B cell (primary cell): ENCODE measurements around the gene LRP6. TPM values are rescaled to one million over a fixed set of nuclear protein-coding genes. Genes with fewer than 3 reads are reported as not detected.

Experiments
- ATAC-seq: fragments of 200-7000 bp; cut with Tn5 transposase; one replicate; pipeline ENCODE4 v1.10.0; 2021; ENCODE audit warnings: low read depth, mild to moderate bottlenecking, moderate number of reproducible peaks, moderate library complexity
- CTCF ChIA-PET: fragments of 350-600 bp; sonication (Branson Sonifier 250); formaldehyde crosslinking; loops from one replicate; lab custom pipeline; 2021; ENCODE audit warnings: antibody characterized with exemption, inconsistent platforms; lab: Charles Lee
- POLR2A ChIA-PET: fragments of 350-600 bp; sonication (Branson Sonifier 250); formaldehyde crosslinking; loops from one replicate; lab custom pipeline; 2021; ENCODE audit warnings: antibody characterized with exemption; lab: Charles Lee
- DNase-seq: peaks from one replicate; pipeline ENCODE4 v3.0.0; 2013
- H2AFZ ChIP-seq: 2 replicates; pipeline ENCODE4 v1.6.1; 2012; ENCODE audit warnings: mild to moderate bottlenecking, low read depth, low read length; ENCODE audit not compliant: insufficient read depth, poor library complexity, severe bottlenecking
- H3K27ac ChIP-seq, 2 donors: 1 replicate in 1 of 2; 2 replicates in 1 of 2; pipeline ENCODE4 v1.5.1; 2012 to 2013; ENCODE audit warnings: low read length in 2 of 2, mild to moderate bottlenecking in 2 of 2, moderate library complexity in 1 of 2
- H3K27me3 ChIP-seq, 4 experiments: fragments of 200-600 bp in 1 of 4; sonication (generic) in 1 of 4; replicated peaks in 1 of 4; 1 replicate in 2 of 4; 2 replicates in 2 of 4; pipeline versions ENCODE4 v1.6.1 to v1.7.0; 2013 to 2016; ENCODE audit warnings: low read length in 3 of 4, mild to moderate bottlenecking in 2 of 4, mixed read lengths in 1 of 4, moderate library complexity in 1 of 4; ENCODE audit not compliant: insufficient read depth in 4 of 4, control insufficient read depth in 3 of 4; ENCODE audit errors: control extremely low read depth in 1 of 4
- H3K36me3 ChIP-seq, 2 experiments: replicated peaks in 1 of 2; 1 replicate in 1 of 2; 2 replicates in 1 of 2; pipeline versions ENCODE4 v1.6.1 to v1.7.1; 2013; ENCODE audit warnings: low read length in 1 of 2; ENCODE audit not compliant: insufficient read depth in 2 of 2, control insufficient read depth in 1 of 2; ENCODE audit errors: control extremely low read depth in 1 of 2, extremely low read depth in 1 of 2
- H3K4me1 ChIP-seq, 2 donors: fragments of 200-600 bp in 1 of 2; sonication (generic) in 1 of 2; 1 replicate in 1 of 2; 2 replicates in 1 of 2; pipeline versions ENCODE4 v1.5.1 to v1.6.1; 2013 to 2017; ENCODE audit warnings: low read length in 2 of 2; ENCODE audit not compliant: control insufficient read depth in 2 of 2, insufficient read depth in 2 of 2
- H3K4me2 ChIP-seq: replicated peaks from 2 replicates; pipeline ENCODE3; 2012; ENCODE audit warnings: mild to moderate bottlenecking, low read depth, low read length; ENCODE audit not compliant: poor library complexity, severe bottlenecking
- H3K4me3 ChIP-seq, 5 experiments: fragments of 200-600 bp in 1 of 5; sonication (generic) in 1 of 5; 1 replicate in 3 of 5; 2 replicates in 2 of 5; pipeline versions ENCODE4 v1.5.1 to v1.7.0; 2011 to 2016; ENCODE audit warnings: low read length in 4 of 5, mild to moderate bottlenecking in 4 of 5, low read depth in 2 of 5, control low read depth in 1 of 5, moderate library complexity in 1 of 5; ENCODE audit not compliant: insufficient read depth in 1 of 5; ENCODE audit errors: control extremely low read depth in 1 of 5, extremely low read depth in 1 of 5
- H3K79me2 ChIP-seq: fragments of 200-600 bp; sonication (generic); one replicate; pipeline ENCODE4 v1.6.0; 2016; ENCODE audit warnings: low read length; ENCODE audit not compliant: control insufficient read depth, insufficient read depth
- H3K9ac ChIP-seq: fragments of 200-600 bp; sonication (generic); 2 replicates; pipeline ENCODE4 v1.6.1; 2017; ENCODE audit warnings: mild to moderate bottlenecking, low read length, moderate library complexity
- H3K9me3 ChIP-seq, 3 donors: one replicate each; pipeline versions ENCODE4 v1.6.1 to v1.7.1; 2013; ENCODE audit warnings: low read length in 2 of 3; ENCODE audit not compliant: control insufficient read depth in 2 of 3, insufficient read depth in 1 of 3; ENCODE audit errors: control extremely low read depth in 1 of 3
- H4K20me1 ChIP-seq: 2 replicates; pipeline ENCODE4 v1.6.0; 2012; ENCODE audit warnings: mild to moderate bottlenecking, low read length; ENCODE audit not compliant: insufficient read depth, control insufficient read depth, poor library complexity, severe bottlenecking
- H3K27ac Mint-ChIP-seq: one replicate; pipeline ENCODE4 v1.8.0; 2021; ENCODE audit warnings: mixed read lengths
- H3K27me3 Mint-ChIP-seq: one replicate; pipeline ENCODE4 v1.8.0; 2021; ENCODE audit warnings: mixed read lengths
- H3K4me1 Mint-ChIP-seq: one replicate; pipeline ENCODE4 v1.8.0; 2021; ENCODE audit warnings: mixed read lengths
- H3K4me3 Mint-ChIP-seq: one replicate; pipeline ENCODE4 v1.8.0; 2021; ENCODE audit warnings: mixed read lengths
- H3K9me3 Mint-ChIP-seq: one replicate; pipeline ENCODE4 v1.8.0; 2022; ENCODE audit warnings: mixed read lengths; ENCODE audit not compliant: insufficient read depth
- EZH2 ChIP-seq: IDR thresholded peaks from 2 replicates; pipeline ENCODE4 v1.6.1; 2012; ENCODE audit warnings: borderline replicate concordance, low read depth, mild to moderate bottlenecking, moderate library complexity, low read length; ENCODE audit not compliant: insufficient read depth, poor library complexity, severe bottlenecking
- WGBS: methylation state at CpG from one replicate; pipeline ENCODE4 v1.1.5; 2013; ENCODE audit warnings: missing lambda C conversion rate; ENCODE audit not compliant: insufficient coverage; 5-methylcytosine and 5-hydroxymethylcytosine counted together
- intact Hi-C: fragments of 100-400 bp; cut with micrococcal nuclease; formaldehyde crosslinking; loops from one replicate; pipeline ENCODE4 v1.10.0; 2022
- polyA plus RNA-seq: library from polyadenylated mRNA; depleted of rRNA; stranded (reverse); fragments of >200 nt; gene quantifications from 2 replicates; pipeline ENCODE4 v1.2.3, GENCODE V29; 2012
- total RNA-seq, 2 donors: library from RNA; stranded (reverse); fragments of 120-200 nt in 1 of 2; gene quantifications; 1 replicate in 1 of 2; 2 replicates in 1 of 2; pipeline versions ENCODE4 v1.2.3 to v1.2.4, GENCODE V29; 2013 to 2022
- TF ChIP-seq, protein P1 (sequence below): fragments of 200-600 bp; IDR thresholded peaks from one replicate; pipeline ENCODE4 v1.8.0; 2022; ENCODE audit warnings: antibody characterized with exemption, mild to moderate bottlenecking

The LRP6 gene
- total and polyA plus RNA-seq, 2 donors (not counting 1 experiment from before 2014, with no cell fraction given) = 0.34 to 2.8 TPM

DNA sequence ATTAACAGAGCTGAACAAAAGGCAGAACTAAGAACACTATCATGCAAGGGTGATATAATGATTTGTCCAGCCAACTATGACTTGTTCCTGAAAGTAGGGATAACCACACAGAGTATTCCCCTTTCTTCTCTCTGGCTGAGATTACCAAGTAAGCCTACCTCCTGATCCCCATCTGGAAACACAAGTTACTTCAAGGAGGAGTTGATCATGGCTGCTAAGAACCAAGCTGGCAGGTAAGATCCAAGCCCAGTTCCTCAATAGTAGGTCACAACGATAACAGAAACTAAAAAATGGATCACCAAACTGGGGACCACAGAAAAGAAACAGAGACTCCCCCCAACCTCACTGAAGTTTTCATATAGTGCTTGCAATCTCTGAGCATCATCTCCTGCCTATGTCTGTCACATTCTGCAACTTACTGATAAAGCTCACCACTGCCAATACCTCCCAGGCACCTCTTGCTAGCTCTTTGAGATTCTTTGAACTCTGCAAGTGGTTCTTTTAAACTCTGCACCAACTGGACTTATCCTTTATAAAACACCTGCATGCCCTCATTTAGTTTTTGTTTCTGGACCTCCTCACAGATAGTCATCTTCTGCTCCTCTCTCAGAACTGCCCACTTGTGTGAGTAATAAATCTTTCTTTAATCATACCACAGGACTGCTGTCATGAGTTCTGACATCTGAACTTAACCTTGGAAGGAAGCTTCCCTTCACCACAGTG lies 76.6 kb downstream of the LRP6 start:
- H3K27ac Mint-ChIP-seq = no peak overlapping the region

GRCh38 chr12:12185414-12185813 lies 81.4 kb downstream of the LRP6 start:
- Mint-ChIP-seq H3K27me3 (peaks cover 10% of the 10 kb centered on the region), H3K9me3 (no peaks in the 10 kb centered on the region), H3K4me3 (no peak overlapping the region), H3K27ac (no peak overlapping the region), H3K4me1 (no peaks in the 10 kb centered on the region)
- TF ChIP-seq, protein P1, sequence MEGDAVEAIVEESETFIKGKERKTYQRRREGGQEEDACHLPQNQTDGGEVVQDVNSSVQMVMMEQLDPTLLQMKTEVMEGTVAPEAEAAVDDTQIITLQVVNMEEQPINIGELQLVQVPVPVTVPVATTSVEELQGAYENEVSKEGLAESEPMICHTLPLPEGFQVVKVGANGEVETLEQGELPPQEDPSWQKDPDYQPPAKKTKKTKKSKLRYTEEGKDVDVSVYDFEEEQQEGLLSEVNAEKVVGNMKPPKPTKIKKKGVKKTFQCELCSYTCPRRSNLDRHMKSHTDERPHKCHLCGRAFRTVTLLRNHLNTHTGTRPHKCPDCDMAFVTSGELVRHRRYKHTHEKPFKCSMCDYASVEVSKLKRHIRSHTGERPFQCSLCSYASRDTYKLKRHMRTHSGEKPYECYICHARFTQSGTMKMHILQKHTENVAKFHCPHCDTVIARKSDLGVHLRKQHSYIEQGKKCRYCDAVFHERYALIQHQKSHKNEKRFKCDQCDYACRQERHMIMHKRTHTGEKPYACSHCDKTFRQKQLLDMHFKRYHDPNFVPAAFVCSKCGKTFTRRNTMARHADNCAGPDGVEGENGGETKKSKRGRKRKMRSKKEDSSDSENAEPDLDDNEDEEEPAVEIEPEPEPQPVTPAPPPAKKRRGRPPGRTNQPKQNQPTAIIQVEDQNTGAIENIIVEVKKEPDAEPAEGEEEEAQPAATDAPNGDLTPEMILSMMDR = no peak
- no peak for TF ChIP-seq EZH2
- H2AFZ ChIP-seq = no peak overlapping the region
- H3K79me2 ChIP-seq = no peaks in the 10 kb centered on the region
- no peaks in the 10 kb centered on the region for H3K27me3 ChIP-seq
- ATAC-seq = no peak
- no peak overlapping the region for H3K4me2 ChIP-seq
- ChIA-PET CTCF (no interaction called here), POLR2A (no interaction called here)
- no peaks in the 10 kb centered on the region for H4K20me1 ChIP-seq
- no peak overlapping the region for H3K27ac ChIP-seq
- H3K9ac ChIP-seq = no peak overlapping the region
- H3K4me1 ChIP-seq = no peaks in the 10 kb centered on the region
- H3K9me3 ChIP-seq = no peaks in the 10 kb centered on the region
- intact Hi-C loops = no loop called here
- no peaks in the 10 kb centered on the region for H3K36me3 ChIP-seq
- WGBS = 83% methylated on average over 1 of the region's 2 CpGs
- no peak overlapping the region for H3K4me3 ChIP-seq
- DNase-seq = no peak

More for the DNA sequence above, 76.6 kb downstream of the LRP6 start:
- no peaks in the 10 kb centered on the region for H3K9me3 Mint-ChIP-seq
- H3K4me3 Mint-ChIP-seq = no peak overlapping the region
- Histone ChIP-seq H2AFZ (no peak overlapping the region), H3K27ac (no peak overlapping the region), H3K79me2 (no peaks in the 10 kb centered on the region), H3K36me3 (no peaks in the 10 kb centered on the region), H3K4me3 (no peak overlapping the region), H3K9ac (no peak overlapping the region), H4K20me1 (no peaks in the 10 kb centered on the region), H3K9me3 (no peaks in the 10 kb centered on the region), H3K27me3 (no peaks in the 10 kb centered on the region), H3K4me2 (no peak overlapping the region), H3K4me1 (no peaks in the 10 kb centered on the region)
- intact Hi-C loops = no loop called here
- ATAC-seq (no peak), DNase-seq (no peak)
- H3K4me1 Mint-ChIP-seq = no peaks in the 10 kb centered on the region
- TF ChIP-seq EZH2 = no peak
- TF ChIP-seq, protein P1 = no peak
- 90% methylated on average over 1 of the region's 1 CpG for WGBS
- ChIA-PET CTCF (interaction anchor here (1.6 kb wide), 1 partner anchor 10 kb away, joined by 3 read pairs; no protein-coding TSS in a partner anchor), POLR2A (no interaction called here)
- H3K27me3 Mint-ChIP-seq = peaks cover 9% of the 10 kb centered on the region
